Measurements from ENCODE around the gene ZNF341. TPM values are rescaled to one million over a fixed set of nuclear protein-coding genes. Genes with fewer than 3 reads are reported as not detected.
A peak's percentile ranks its signal among the peaks of the same experiment; 100 is the strongest.

ZNF341 gene
- total and polyA plus RNA-seq, 9 of the 15 experiments (the other 6 are each of a cell fraction or from before 2014, with no cell fraction given), result 0.08 to 2.6 (median 1.0) TPM

GRCh38 chr20:33810885-33811775 is 79.3 kb downstream of the ZNF341 start, which contains the start of gene CHMP4B (continued):
- TF ChIP-seq ETS2 (tag; IDR thresholded peaks at IDR 0.05; ENCODE audit: borderline replicate concordance, poor library complexity, severe bottlenecking) (no peak), ZNF23 (CRISPR knock-in tag; IDR thresholded peaks at IDR 0.05) (no peak), UBTF (IDR thresholded peaks at IDR 0.05; ENCODE audit: borderline replicate concordance in 1 of 2, low read depth in 2 of 2, low read length in 2 of 2) (peak; percentile 50 to 83; a peak in 3 of 4 replicates), SP1 (CRISPR knock-in tag; IDR thresholded peaks at IDR 0.05) (peak; percentile 80), SMAD4 (CRISPR knock-in tag; conservative IDR thresholded peaks at IDR 0.05) (peak; percentile 74), PRMT5 (CRISPR knock-in tag; IDR thresholded peaks at IDR 0.05) (no peak), YBX1 (IDR thresholded peaks at IDR 0.05) (no peak), SNAPC5 (CRISPR knock-in tag; IDR thresholded peaks at IDR 0.05) (no peak), CREBBP (IDR thresholded peaks at IDR 0.05; ENCODE audit: low read depth, low read length) (no peak), SAP30 (IDR thresholded peaks at IDR 0.05; ENCODE audit: borderline replicate concordance, insufficient read depth, low read depth, low read length, poor library complexity, severe bottlenecking) (no peak), REST (IDR thresholded peaks at IDR 0.05; ENCODE audit: borderline replicate concordance) (no peak), REST (CRISPR knock-in tag; IDR thresholded peaks at IDR 0.05; ENCODE audit: low read depth) (no peak), TOE1 (IDR thresholded peaks at IDR 0.05; ENCODE audit: borderline replicate concordance) (no peak), TOE1 (CRISPR knock-in tag; IDR thresholded peaks at IDR 0.05; ENCODE audit: borderline replicate concordance, low read depth) (no peak)

Measured in K562 (cell line).